Subcutaneous adipose tissue (tissue), 4 donors: ENCODE results near the gene SORBS1. TPM values are rescaled to one million over a fixed set of nuclear protein-coding genes. Genes with fewer than 3 reads are reported as not detected.

ENCODE experiments used
- CTCF ChIP-seq: fragments of 450-650 bp; IDR thresholded peaks from one replicate; pipeline ENCODE4 v1.5.1; 2016; ENCODE audit warnings: low read depth, mild to moderate bottlenecking, control low read depth, antibody characterized with exemption, moderate library complexity
- total RNA-seq, 4 donors: library from RNA; depleted of rRNA; stranded (reverse); fragments of >200 nt; gene quantifications; one replicate each; pipeline ENCODE4 v1.1.0, GENCODE V29; 2016

SORBS1 gene
- total RNA-seq, 4 donors from 2014 or later: 460 to 715 (median 623) TPM

GRCh38 chr10:95391581-95392216, 169.5 kb downstream of the SORBS1 start:
- no peak for TF ChIP-seq CTCF

GRCh38 chr10:95391164-95391563, 170.0 kb downstream of the SORBS1 start:
- TF ChIP-seq CTCF: no peak

GRCh38 chr10:95389982-95390381, 171.2 kb downstream of the SORBS1 start:
- no peak for TF ChIP-seq CTCF

- no peak for TF ChIP-seq CTCF
These were observed 172.0 kb downstream of the SORBS1 start for GRCh38 chr10:95389176-95389575.

GRCh38 chr10:95388539-95388938, 172.6 kb downstream of the SORBS1 start:
- no peak for TF ChIP-seq CTCF

- no peak for TF ChIP-seq CTCF
These were observed 173.1 kb downstream of the SORBS1 start for GRCh38 chr10:95388109-95388471.

- TF ChIP-seq CTCF: no peak
These were observed 177.0 kb downstream of the SORBS1 start for GRCh38 chr10:95384011-95384704.
